Muscle of back (tissue), 11 donors: ENCODE measurements around the gene CSTPP1. TPM values are rescaled to one million over a fixed set of nuclear protein-coding genes. Genes with fewer than 3 reads are reported as not detected.
"Not testable (repeated sequence)": the region's sequence is repeated elsewhere in the genome, so short reads cannot be mapped to it uniquely, and the experiment has no call there.

ENCODE experiments used
- DNase-seq, 3 donors: peaks; one replicate each; pipeline versions ENCODE4 v3.0.0 to v3.0.0-alpha.2; 2013
- polyA plus RNA-seq, 10 donors: library from polyadenylated mRNA; unstranded; fragments of 120-200 nt; gene quantifications; one replicate each; pipeline ENCODE4 v1.2.1, GENCODE V29; 2013; ENCODE audit not compliant: insufficient read length in 10 of 10

The CSTPP1 gene
- polyA plus RNA-seq, 10 donors, result 17.9 to 28.6 (median 20.0) TPM

DNA sequence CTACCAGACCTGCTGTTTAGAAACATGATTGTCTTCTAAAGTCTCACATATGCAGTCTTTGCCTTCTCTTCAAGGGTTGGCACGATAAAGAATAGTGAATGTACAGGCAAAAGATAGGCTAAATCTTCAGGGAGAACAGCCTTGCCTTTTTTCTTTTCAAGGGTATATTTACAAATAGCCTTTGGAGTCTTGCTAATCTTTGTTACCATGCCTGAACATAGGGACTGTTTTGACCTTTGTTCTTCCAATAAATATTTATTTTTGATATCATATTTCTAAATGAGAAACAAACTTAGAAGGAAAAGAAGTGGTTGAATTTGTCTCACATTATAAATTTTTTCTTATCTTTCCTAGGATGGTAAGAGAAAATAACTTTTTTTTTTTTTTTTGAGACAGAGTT, 12.7 kb downstream of the CSTPP1 start:
- no peak for DNase-seq

- no peak for DNase-seq
Measured at GRCh38 chr11:46951864-46952263, 15.3 kb downstream of the CSTPP1 start.

DNA sequence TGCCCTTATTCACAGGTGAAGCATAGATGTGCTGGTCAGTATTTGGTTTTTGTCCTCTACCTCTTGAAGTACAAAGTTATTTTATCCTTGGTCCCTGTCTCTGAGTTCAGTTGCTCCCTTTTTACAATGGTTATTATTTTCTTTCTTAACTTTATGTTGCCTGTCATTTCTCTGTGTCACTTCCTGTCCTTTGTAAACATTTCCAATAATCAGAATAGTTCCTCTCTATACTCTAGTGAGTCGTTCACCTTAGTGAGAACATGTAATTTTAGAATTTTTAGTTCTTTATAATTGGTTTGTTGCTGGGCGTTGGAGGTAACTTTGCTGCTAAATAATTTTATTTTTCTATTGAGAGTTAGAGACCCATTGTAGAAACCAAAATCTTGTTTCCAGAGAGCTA, 16.0 kb downstream of the CSTPP1 start:
- DNase-seq, result no peak

GRCh38 chr11:46953093-46953492, 16.5 kb downstream of the CSTPP1 start:
- no peak for DNase-seq

- DNase-seq, result no peak
Measured at GRCh38 chr11:46958777-46959176, 22.2 kb downstream of the CSTPP1 start.

GRCh38 chr11:46961041-46961440, 24.5 kb downstream of the CSTPP1 start:
- no peak for DNase-seq

DNA sequence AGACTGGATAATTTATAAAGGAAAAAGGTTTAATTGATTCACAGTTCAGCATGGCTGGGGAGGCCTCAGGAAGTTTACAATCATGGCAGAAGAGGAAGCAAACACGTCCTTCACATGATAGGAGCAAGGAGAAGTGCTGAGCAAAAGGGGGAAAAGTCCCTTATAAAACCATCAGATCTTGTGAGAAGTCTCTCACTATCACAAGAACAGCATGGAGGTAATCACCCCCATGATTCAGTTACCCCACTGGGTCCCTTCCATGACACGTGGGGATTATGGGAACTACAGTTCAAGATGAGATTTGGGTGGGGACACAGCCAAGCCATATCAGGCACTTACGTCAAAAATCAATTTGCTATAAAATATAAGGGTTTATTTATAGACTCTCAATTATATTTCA, 25.3 kb downstream of the CSTPP1 start:
- DNase-seq, result not testable (repeated sequence)

DNA sequence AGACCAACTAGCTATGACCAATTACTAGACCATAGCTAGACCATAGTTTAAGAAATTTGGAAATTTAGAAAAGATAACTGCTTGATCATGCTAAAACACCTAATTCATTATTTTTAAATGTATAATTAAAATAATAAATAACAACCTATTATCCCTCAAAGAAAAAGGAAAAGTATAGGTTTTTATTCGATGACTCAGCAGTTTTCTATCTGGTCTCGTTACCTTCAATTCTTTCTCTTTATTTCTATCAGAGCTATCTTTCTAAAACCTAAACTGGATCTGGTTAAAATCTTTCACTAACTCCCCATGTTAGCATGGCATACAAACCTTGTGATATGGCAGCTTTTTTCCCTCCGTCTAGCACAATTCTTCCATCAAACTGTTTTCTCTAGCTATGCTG, 27.3 kb downstream of the CSTPP1 start:
- DNase-seq, result no peak

DNA sequence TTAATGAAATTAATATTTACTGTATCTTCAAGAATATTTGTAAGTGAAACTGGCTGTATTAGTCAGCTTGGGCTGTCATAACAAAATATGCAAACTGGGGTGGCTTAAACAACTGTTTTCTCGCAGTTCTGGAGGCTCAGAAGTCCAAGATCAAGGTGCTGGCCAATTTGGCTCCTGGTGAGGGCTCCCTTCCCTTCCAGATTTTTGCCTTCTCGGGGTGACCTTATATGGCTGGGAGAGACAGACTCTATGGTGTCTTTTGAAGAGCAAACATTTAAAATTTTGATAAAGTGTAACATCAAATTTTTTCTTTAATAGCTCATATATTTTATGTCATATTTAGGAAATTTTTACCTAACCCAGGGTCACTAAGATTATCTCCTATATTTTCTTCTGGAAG, 30.2 kb downstream of the CSTPP1 start:
- no peak for DNase-seq

DNA sequence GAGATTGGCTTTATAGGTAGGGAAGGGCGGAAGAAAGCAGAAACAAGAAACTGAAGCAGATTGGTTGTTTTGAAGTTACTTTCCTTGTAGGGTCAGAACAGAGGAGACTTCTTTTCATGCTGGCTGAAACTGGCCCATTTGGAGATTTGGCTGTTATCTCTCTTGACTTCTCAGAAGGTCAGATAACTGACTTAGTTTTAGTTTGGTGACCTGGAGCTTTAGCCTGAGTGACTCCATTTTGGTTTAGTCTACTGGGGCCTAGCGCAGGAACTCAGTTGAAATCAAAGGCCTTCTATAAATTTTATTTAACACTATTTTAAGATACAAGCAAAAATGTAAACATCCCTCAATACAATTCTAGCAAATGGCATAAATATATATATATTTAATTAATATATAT, 31.4 kb downstream of the CSTPP1 start:
- no peak for DNase-seq

- DNase-seq, result no peak
Measured at GRCh38 chr11:46969379-46969778, 32.8 kb downstream of the CSTPP1 start.

- DNase-seq, result peak in 1 of 3 donors; percentile 3
Measured at GRCh38 chr11:46970913-46971625, 34.5 kb downstream of the CSTPP1 start.

GRCh38 chr11:46972343-46972742, 35.8 kb downstream of the CSTPP1 start:
- DNase-seq, result peak in 1 of 3 donors; percentile 15

- no peak for DNase-seq
Measured at GRCh38 chr11:46972821-46973220, 36.3 kb downstream of the CSTPP1 start.

DNA sequence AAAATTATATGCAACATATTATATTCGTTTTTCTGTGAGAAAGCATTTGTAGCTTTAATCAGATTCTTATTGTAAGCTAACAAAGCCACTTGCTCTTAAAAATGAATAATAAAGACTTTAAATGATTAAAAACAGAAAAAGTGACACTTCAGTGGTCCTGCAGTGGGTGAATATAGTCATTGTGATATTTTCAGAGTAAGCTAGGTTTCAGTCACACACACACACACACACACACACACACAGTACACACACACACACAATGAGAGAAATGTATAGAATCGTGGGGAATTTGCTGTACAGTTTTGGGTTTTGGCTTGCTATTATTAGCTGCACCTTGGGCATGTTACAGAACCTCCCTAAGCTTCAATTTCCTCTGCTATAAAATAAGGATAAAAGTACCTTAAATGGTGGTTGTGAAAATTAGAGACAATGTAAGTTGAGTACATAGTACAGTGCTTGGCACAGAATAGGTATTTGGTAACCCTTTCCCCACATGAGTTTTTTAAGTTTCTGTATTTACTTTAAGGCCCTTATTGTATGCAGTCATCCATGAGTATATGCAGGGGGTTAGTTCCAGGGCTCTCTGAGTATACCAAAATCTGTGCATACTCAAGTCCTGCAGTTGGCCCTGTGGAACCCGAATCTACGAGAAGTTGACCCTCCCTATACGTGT, 39.8 kb downstream of the CSTPP1 start:
- DNase-seq, result no peak

DNA sequence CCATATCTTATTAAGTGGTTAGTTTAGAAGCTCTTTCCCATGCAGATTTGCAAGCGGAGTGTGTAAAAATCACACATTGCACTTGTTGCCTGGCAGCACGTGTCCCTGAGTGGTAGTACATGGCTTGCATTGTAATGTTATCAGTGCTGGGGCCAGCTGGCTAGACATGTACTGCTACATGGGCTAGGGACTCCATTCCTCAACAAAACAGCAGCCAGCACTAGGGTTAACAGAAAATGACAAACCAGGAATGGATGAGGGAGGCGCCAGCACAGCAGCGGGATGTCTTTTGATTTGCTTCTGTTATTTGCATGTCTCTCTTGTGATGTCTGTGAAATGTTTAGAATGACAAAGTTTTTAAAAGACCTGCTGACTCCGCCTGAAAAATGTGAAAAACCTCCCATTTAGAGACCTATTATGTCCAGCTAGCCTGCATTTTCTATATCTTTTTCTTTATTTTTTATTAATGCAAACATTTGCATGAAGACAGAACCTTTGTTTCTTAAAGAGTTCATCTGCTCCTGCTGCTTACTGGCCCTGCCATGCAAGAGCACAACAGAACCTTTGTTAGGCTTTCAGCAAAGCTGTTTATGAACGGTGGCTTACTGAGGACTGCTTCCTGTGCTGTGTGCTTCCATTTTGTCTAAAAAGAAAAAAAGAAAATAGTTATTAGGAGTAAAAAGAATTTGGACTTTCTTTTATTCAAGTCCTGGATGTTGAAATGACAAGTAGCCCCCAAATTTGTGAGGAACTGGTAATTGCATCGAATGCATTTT, 40.7 kb downstream of the CSTPP1 start:
- peak in 1 of 3 donors; percentile 3 for DNase-seq

- DNase-seq, result no peak
Measured at GRCh38 chr11:46978005-46978491, 41.5 kb downstream of the CSTPP1 start.

DNA sequence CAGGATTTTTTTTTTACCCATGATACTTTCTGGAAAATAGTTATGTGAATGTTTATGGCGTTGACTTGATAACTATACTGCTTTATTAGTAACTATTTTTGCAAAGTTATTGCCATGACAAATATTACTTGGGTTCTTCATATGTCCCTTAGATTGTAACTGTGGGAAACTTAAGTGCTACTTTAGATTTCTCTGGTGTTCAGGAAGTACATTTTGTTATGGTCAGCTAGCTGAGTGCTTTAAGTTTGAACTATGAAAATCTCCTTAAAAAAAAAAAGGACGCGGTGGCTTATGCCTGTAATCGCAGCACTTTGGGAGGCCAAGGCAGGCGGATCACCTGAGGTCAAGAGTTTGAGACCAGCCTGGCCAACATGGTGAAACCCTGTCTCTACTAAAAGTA, 42.8 kb downstream of the CSTPP1 start:
- DNase-seq, result no peak

DNA sequence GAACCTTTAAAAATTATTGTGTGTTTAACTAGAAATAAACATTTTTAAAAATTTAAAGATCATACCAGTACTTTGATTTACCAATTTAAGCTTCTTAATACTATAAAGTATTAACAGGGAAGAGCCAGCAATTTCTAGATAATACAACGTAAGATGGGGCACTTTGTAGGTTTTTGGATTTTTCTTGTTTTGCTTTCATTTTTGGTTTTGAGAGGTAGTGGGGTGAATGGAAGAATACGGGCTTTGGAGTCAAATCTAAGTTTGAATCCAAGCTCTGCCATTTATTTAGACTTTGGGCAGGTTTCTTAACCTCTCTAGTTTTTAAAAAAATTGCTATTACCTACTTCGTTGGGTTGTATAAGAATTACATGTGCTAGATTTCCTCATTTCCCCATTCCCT, 44.9 kb downstream of the CSTPP1 start:
- no peak for DNase-seq

DNA sequence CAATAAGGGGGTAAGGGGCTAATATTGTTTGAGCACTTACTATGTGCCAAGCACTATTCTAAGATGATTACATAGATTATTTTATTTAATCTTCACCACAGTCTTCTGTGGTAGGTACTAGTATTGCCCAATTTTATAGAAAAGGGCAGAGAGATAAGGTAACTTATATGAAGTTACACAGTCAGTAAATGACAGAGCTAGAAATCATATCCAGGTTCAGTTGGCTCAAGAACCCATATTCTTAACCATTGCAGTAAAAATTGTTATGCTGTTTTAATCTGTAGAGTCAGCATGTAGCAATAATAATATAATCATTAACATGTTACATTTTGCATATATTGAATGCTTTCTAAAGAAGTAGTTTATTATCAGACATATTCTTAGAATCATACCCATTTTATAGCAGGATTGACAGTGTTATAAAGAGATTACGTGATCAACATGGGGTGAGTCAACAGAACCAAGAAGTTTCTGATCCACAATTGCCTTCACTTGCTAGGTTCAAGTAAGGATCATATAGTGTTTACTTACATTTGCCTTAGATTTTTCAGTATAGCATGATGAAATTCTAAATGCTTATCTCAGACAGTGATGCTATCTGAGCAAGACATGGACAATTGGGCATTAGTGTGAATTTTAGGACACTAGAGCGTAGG, 46.4 kb downstream of the CSTPP1 start:
- no peak for DNase-seq

DNA sequence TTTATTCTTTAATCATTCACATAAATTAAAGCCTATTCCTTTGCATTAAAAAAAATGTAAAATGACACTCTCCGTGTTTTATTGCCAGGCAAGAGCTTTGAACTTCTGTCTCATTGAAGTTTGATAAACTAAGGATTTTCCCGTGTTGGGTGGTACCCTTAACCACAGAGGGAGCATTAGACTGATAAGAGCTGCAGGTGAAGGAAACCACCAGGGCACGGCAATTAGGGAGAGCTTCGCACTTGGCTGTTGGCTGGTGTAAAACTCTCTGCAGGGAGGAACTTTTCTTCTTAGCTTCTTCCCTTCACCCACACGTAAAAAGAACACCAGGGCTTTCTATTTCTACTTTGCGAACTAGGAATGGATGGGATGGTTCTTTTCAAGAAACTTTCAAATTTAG, 47.0 kb downstream of the CSTPP1 start:
- DNase-seq, result no peak

- no peak for DNase-seq
Measured at GRCh38 chr11:46984548-46984947, 48.0 kb downstream of the CSTPP1 start.
